RWPE2 (cell line): ENCODE measurements around the gene SNX5.
A peak's percentile ranks its signal among the peaks of the same experiment; 100 is the strongest.
"Not testable (repeated sequence)": the region's sequence is repeated elsewhere in the genome, so short reads cannot be mapped to it uniquely, and the experiment has no call there.

Experiments
- ATAC-seq: fragments of 200-7000 bp; cut with Tn5 transposase; 3 replicates; pipeline ENCODE4 v1.9.1; 2021; ENCODE audit warnings: low read depth
- DNase-seq: peaks from one replicate; pipeline ENCODE4 v3.0.0-alpha.2; 2020; ENCODE audit warnings: low spot score
- H3K27ac ChIP-seq: fragments of 450-650 bp; 2 replicates; pipeline ENCODE4 v1.5.1; 2017; ENCODE audit warnings: mild to moderate bottlenecking; ENCODE audit not compliant: poor library complexity, severe bottlenecking
- H3K27me3 ChIP-seq: fragments of 250-450 bp; sonication (Bioruptor Pico); 2 replicates; pipeline ENCODE4 v1.5.1; 2021; ENCODE audit warnings: mild to moderate bottlenecking, moderate library complexity; ENCODE audit not compliant: insufficient read depth, poor library complexity, severe bottlenecking
- H3K36me3 ChIP-seq: fragments of 250-450 bp; sonication (Bioruptor Pico); 2 replicates; pipeline ENCODE4 v1.5.1; 2020; ENCODE audit warnings: low read depth, mild to moderate bottlenecking, moderate library complexity
- H3K4me1 ChIP-seq: fragments of 250-450 bp; sonication (Bioruptor Pico); 2 replicates; pipeline ENCODE4 v1.5.1; 2021; ENCODE audit warnings: mild to moderate bottlenecking, moderate library complexity; ENCODE audit not compliant: insufficient read depth, poor library complexity, severe bottlenecking
- H3K4me3 ChIP-seq: fragments of 250-450 bp; sonication (Bioruptor Pico); 2 replicates; pipeline ENCODE4 v1.5.1; 2021; ENCODE audit warnings: mild to moderate bottlenecking, moderate library complexity; ENCODE audit not compliant: severe bottlenecking
- H3K9me3 ChIP-seq: fragments of 250-450 bp; sonication (Bioruptor Pico); 2 replicates; pipeline ENCODE4 v1.5.1; 2021; ENCODE audit warnings: mild to moderate bottlenecking, moderate library complexity; ENCODE audit not compliant: severe bottlenecking
- CTCF ChIP-seq: fragments of 450-650 bp; IDR thresholded peaks from one replicate; pipeline ENCODE4 v1.5.1; 2017; ENCODE audit warnings: mild to moderate bottlenecking, moderate library complexity; ENCODE audit not compliant: poor library complexity, severe bottlenecking

The SNX5 gene

GRCh38 chr20:17964632-17965031 is 4.0 kb downstream of the SNX5 start:
- ATAC-seq (no peak), DNase-seq (no peak)
- Histone ChIP-seq H3K4me1 (peaks cover 39% of the 10 kb centered on the region), H3K27ac (peak overlapping the region; percentile 87), H3K4me3 (peak overlapping the region; percentile 82), H3K27me3 (no peaks in the 10 kb centered on the region), H3K9me3 (no peaks in the 10 kb centered on the region), H3K36me3 (peaks cover 79% of the 10 kb centered on the region)
- TF ChIP-seq CTCF, result no peak

GRCh38 chr20:17964073-17964472 is 4.5 kb downstream of the SNX5 start:
- no peak for ATAC-seq
- DNase-seq, result no peak
- Histone ChIP-seq H3K36me3 (peaks cover 85% of the 10 kb centered on the region), H3K4me1 (peaks cover 39% of the 10 kb centered on the region), H3K9me3 (no peaks in the 10 kb centered on the region), H3K27me3 (no peaks in the 10 kb centered on the region), H3K4me3 (no peak overlapping the region), H3K27ac (peak overlapping the region; percentile 3)
- TF ChIP-seq CTCF, result no peak

DNA sequence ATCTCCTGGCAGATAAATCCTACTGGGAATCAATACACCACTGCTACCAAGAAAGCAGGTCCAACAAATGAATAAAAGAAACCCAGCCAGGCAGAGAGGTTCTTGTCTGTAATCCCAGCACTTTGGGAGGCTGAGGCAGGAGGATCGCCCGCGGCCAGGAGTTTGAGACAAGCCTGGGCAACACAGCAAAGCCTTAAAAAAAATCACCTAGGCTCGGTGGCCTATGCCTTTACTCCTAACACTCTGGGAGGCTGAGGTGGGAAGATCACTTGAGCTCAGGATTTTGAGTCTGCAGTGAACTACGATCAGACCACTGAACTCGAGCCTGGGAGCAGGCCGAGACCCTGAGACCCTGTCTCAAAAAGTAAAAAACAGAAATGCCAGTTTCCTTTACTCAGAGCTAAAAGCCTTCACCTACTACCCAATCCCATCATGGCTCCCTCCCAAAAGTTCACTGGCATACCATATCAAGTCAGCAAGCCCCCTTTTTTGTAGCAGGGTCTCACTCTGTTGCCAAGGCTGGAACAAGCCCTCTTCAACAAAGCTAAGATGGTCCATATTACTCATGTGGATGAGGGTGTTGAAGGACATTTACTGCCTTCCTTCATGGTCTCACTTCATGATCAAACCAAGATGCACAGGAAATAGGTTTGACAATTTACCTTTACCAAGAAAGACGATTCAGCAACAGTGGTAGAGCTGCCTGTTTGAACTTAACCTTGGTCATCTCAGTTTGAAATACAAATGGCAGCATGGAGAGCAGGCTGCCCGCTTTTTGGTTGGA is 5.3 kb downstream of the SNX5 start:
- peaks cover 43% of the 10 kb centered on the region for H3K4me1 ChIP-seq

DNA sequence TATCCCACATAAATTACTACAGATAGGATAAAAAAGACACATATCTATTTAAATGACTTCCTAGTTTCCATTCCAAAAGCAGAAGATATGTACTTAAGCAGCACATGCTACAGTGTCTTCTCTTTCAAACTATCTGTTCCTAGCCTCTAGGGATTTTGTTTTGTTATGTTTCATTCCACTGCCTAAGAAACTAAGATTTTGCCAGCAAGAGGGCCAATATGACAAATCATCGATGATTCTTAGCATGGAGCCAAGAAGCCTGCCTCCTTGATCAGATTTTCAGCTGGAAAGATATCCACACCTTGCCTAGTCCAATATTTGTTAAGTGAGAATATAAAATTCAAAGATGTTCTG is 7.0 kb downstream of the SNX5 start:
- Histone ChIP-seq H3K9me3 (no peaks in the 10 kb centered on the region), H3K27ac (peak overlapping the region; percentile 7), H3K27me3 (no peaks in the 10 kb centered on the region), H3K4me1 (peaks cover 43% of the 10 kb centered on the region), H3K36me3 (peaks cover 94% of the 10 kb centered on the region), H3K4me3 (no peak overlapping the region)
- ATAC-seq, result no peak
- TF ChIP-seq CTCF, result no peak
- no peak for DNase-seq

More for the DNA sequence above, 5.3 kb downstream of the SNX5 start:
- Histone ChIP-seq H3K27me3 (no peaks in the 10 kb centered on the region), H3K27ac (peak overlapping the region; percentile 3), H3K36me3 (peaks cover 92% of the 10 kb centered on the region), H3K9me3 (no peaks in the 10 kb centered on the region), H3K4me3 (no peak overlapping the region)
- ATAC-seq (no peak), DNase-seq (no peak)
- no peak for TF ChIP-seq CTCF

DNA sequence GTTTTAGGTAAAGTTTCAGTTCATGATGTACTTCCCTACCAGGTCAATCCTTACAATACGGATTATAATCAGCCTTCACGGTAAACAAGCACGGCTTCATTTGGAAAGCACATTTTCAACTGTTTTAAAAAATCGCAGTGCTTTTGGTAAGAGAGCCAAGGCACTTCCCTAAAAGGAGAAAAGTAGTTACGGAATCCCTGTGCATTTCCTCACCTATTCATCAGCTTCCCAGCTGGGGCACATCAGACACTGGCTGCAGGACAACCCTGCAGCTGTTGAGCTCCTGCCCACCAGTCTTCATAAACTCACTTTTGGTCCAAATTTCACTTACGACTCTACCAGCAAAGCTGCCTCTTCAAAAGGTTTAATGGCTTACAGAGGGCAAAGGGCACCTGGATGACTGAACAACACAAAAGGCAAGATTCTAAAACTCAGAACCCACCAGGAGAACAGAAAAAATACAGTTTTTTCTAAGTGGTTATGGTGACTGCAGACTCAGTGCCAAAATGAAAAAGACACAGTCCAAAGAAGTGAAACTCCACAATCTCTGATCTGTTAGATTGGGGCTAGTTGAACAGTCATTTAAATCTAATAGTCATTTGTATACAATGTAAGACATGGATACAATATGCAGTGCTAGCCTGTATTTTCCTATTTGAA is 7.5 kb downstream of the SNX5 start:
- peak overlapping the region; percentile 7 for H3K27ac ChIP-seq
- DNase-seq, result no peak
- no peaks in the 10 kb centered on the region for H3K27me3 ChIP-seq
- peaks cover 43% of the 10 kb centered on the region for H3K4me1 ChIP-seq
- H3K36me3 ChIP-seq, result peaks cover 96% of the 10 kb centered on the region
- no peak overlapping the region for H3K4me3 ChIP-seq
- no peak for TF ChIP-seq CTCF
- ATAC-seq, result no peak
- H3K9me3 ChIP-seq, result no peaks in the 10 kb centered on the region

- DNase-seq, H3K9me3 ChIP-seq, H3K27me3 ChIP-seq, ATAC-seq, H3K4me3 ChIP-seq: not testable (repeated sequence)
- Histone ChIP-seq H3K4me1 (peaks cover 43% of the 10 kb centered on the region), H3K27ac (peak overlapping the region; percentile 7), H3K36me3 (peaks cover 97% of the 10 kb centered on the region)
These were observed 8.2 kb downstream of the SNX5 start for GRCh38 chr20:17960400-17960885.
